WTC11 (cell line): Measurements from ENCODE around the gene YIPF2.

Source experiments
- CREM ChIP-seq: sonication (generic); formaldehyde crosslinking; IDR thresholded peaks from 2 replicates; pipeline ENCODE4 v1.8.1; 2022; ENCODE audit warnings: mild to moderate bottlenecking, missing genetic modification reagents, moderate library complexity
- CTCF ChIP-seq: fragments of 200-600 bp; IDR thresholded peaks from 2 replicates; pipeline ENCODE4 v1.8.0; 2022; ENCODE audit warnings: antibody characterized with exemption
- ELF4 ChIP-seq: sonication (generic); formaldehyde crosslinking; IDR thresholded peaks from 2 replicates; pipeline ENCODE4 v1.8.1; 2022; ENCODE audit warnings: low read depth, mild to moderate bottlenecking, moderate library complexity, missing genetic modification reagents
- ESRRA ChIP-seq: sonication (generic); formaldehyde crosslinking; IDR thresholded peaks from 2 replicates; pipeline ENCODE4 v1.8.1; 2022; ENCODE audit warnings: mild to moderate bottlenecking, missing genetic modification reagents, borderline replicate concordance
- MYBL2 ChIP-seq: sonication (generic); formaldehyde crosslinking; IDR thresholded peaks from 2 replicates; pipeline ENCODE4 v1.8.1; 2023; ENCODE audit warnings: mild to moderate bottlenecking, moderate library complexity, missing genetic modification reagents
- NFYB ChIP-seq: sonication (generic); formaldehyde crosslinking; conservative IDR thresholded peaks from 2 replicates; pipeline ENCODE4 v1.8.0; 2022; ENCODE audit warnings: low read depth, missing genetic modification reagents
- NR2C2 ChIP-seq: sonication (generic); formaldehyde crosslinking; IDR thresholded peaks from 2 replicates; pipeline ENCODE4 v1.8.0; 2022; ENCODE audit warnings: mild to moderate bottlenecking, missing genetic modification reagents
- NR3C1 ChIP-seq: sonication (generic); formaldehyde crosslinking; conservative IDR thresholded peaks from 2 replicates; pipeline ENCODE4 v1.8.1; 2023; ENCODE audit warnings: low read depth, mild to moderate bottlenecking, missing genetic modification reagents
- SMAD4 ChIP-seq: sonication (generic); formaldehyde crosslinking; IDR thresholded peaks from 2 replicates; pipeline ENCODE4 v1.8.0; 2022; ENCODE audit warnings: mild to moderate bottlenecking, missing genetic modification reagents
- ZSCAN18 ChIP-seq: fragments of 250-450 bp; sonication (Bioruptor Pico); IDR thresholded peaks from 2 replicates; pipeline ENCODE4 v2.1.2; 2022; ENCODE audit warnings: mild to moderate bottlenecking, moderate library complexity
- TF ChIP-seq, protein P1 (sequence below): sonication (generic); formaldehyde crosslinking; IDR thresholded peaks from 2 replicates; pipeline ENCODE4 v1.8.1; 2023; ENCODE audit warnings: mild to moderate bottlenecking, moderate library complexity, missing genetic modification reagents
- TF ChIP-seq, protein P2 (sequence below): sonication (generic); formaldehyde crosslinking; IDR thresholded peaks from 2 replicates; pipeline ENCODE4 v1.8.0; 2022; ENCODE audit warnings: mild to moderate bottlenecking, missing genetic modification reagents
- TF ChIP-seq, protein P3 (sequence below): sonication (generic); formaldehyde crosslinking; IDR thresholded peaks from 2 replicates; pipeline ENCODE4 v1.8.1; 2023; ENCODE audit warnings: mild to moderate bottlenecking, missing genetic modification reagents, moderate library complexity

DNA sequence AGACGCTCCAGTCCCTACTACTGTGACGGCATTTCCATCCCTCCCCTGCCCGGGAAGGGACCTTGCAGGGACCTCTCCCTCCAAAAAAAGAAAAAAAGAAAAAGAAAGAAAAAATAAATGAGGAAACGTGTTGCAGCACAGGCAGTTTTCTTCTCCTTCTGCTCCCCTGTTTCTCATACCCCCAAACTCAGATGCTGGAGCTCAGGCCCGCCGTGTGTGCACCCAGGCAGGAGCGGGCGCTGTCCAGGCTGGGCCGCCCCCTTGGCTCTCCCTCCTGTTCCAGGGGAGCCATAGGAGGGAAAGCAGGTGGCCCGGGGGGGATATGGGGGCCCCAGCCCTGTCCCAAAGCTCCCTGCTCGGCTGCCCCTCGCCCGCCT lies 5.8 kb downstream of the YIPF2 start:
- TF ChIP-seq ELF4 (no peak), CTCF (no peak), ESRRA (CRISPR knock-in tag) (no peak), NFYB (no peak), NR2C2 (CRISPR knock-in tag) (no peak), MYBL2 (CRISPR knock-in tag) (no peak), SMAD4 (CRISPR knock-in tag) (no peak), NR3C1 (CRISPR knock-in tag) (no peak), ZSCAN18 (CRISPR knock-in tag) (no peak), CREM (no peak)
- TF ChIP-seq, protein P1, sequence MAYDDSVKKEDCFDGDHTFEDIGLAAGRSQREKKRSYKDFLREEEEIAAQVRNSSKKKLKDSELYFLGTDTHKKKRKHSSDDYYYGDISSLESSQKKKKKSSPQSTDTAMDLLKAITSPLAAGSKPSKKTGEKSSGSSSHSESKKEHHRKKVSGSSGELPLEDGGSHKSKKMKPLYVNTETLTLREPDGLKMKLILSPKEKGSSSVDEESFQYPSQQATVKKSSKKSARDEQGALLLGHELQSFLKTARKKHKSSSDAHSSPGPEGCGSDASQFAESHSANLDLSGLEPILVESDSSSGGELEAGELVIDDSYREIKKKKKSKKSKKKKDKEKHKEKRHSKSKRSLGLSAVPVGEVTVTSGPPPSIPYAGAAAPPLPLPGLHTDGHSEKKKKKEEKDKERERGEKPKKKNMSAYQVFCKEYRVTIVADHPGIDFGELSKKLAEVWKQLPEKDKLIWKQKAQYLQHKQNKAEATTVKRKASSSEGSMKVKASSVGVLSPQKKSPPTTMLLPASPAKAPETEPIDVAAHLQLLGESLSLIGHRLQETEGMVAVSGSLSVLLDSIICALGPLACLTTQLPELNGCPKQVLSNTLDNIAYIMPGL (CRISPR knock-in tag): no peak
- TF ChIP-seq, protein P2, sequence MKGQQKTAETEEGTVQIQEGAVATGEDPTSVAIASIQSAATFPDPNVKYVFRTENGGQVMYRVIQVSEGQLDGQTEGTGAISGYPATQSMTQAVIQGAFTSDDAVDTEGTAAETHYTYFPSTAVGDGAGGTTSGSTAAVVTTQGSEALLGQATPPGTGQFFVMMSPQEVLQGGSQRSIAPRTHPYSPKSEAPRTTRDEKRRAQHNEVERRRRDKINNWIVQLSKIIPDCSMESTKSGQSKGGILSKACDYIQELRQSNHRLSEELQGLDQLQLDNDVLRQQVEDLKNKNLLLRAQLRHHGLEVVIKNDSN (CRISPR knock-in tag): no peak
- TF ChIP-seq, protein P3, sequence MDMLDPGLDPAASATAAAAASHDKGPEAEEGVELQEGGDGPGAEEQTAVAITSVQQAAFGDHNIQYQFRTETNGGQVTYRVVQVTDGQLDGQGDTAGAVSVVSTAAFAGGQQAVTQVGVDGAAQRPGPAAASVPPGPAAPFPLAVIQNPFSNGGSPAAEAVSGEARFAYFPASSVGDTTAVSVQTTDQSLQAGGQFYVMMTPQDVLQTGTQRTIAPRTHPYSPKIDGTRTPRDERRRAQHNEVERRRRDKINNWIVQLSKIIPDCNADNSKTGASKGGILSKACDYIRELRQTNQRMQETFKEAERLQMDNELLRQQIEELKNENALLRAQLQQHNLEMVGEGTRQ: no peak
